ENCODE data around the gene PDZD2.
"Not testable (repeated sequence)": the region's sequence is repeated elsewhere in the genome, so short reads cannot be mapped to it uniquely, and the experiment has no call there.

Gene PDZD2

DNA sequence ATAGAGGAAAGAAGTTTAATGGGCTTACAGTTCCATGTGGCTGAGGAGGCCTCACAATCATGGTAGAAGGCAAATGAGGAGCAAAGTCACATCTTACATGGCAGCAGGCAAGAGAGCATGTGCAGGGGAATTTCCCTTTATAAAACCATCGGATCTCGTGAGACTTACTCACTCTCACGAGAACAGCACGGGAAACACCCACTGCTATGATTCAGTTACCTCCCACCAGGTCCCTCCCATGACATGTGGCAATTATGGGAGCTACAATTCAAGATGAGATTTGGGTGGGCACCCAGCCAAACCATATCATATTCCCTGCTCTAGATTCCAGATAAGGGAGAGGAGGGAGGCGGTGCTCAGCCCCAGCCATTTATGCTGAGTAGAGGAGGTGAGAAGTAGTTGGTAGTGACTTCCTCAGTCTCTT, 336.3 kb downstream of the PDZD2 start:
- DNase-seq (ENCODE audit: low read depth in 2 of 2) = not testable (repeated sequence)

GRCh38 chr5:31976169-31976568, 337.2 kb downstream of the PDZD2 start:
- no peak for DNase-seq (ENCODE audit: low read depth in 2 of 2)

DNA sequence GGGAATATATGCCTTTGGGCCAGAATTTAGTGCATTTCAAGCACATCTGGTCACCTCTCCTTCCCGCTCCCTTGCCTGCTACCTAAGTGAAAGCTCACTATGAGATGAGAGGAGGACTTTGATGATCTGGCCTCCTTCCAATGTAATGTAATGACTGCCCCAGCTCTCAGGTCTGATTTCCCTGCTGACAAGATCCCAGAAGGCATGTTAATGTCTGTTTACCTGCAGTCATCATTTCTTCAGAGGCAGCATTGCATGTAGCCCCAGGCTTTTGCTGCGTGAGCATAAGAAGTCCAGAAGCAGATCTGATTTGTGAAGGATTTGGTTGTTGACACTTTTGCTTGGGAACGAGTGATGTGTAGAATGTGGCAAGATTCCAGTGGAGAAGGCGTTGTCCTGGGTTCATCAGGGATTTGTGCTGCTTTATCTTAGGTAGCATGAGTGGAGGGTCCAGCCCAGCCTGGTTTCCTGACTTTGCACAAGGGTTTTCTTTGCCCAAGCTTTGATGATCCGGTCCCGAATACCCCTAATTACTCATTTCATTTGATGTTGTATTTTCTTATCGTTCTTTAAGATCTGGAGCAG, 342.5 kb downstream of the PDZD2 start:
- no peak for DNase-seq (ENCODE audit: low read depth in 2 of 2)

DNA sequence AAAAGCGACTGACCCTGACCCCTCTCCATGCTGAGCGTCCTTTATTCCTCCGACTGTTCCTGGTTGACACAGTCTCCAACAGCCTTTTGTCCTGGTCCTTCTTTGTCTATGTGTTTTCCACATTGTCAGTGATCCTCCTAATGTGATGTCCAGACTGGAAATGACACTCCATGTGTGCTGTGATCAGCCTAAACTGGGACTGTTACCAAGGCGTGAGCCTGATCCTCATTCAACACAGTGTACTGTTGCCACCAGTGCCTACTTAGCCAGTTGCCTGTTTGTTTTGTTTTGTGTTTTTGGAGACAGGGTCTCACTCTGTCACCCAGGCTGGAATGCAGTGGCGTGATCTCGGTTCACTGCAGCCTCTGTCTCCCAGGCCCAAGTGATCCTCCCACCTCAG, 343.1 kb downstream of the PDZD2 start:
- no peak for DNase-seq (ENCODE audit: low read depth in 2 of 2)

DNA sequence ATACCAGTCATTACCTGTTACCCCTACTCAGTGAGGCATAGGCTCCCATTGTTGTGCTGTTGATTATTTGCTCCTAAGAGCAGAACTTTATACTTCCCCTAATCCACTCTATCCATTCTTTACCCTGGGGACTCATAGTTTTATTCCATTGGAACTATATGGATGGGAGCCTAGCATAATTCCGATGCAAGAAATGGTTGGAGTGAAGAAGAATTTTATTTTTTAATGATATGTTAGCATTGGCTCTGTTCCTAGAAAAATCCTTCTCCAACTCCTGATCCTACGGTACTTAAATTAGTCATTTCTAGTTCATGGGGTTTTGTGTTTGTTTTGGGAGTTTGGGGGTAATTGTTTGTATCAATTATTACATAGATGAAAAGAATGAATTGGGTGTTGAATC, 343.7 kb downstream of the PDZD2 start:
- no peak for DNase-seq (ENCODE audit: low read depth in 2 of 2)

GRCh38 chr5:31983851-31984250, 344.9 kb downstream of the PDZD2 start:
- DNase-seq (ENCODE audit: low read depth in 2 of 2) = no peak

DNA sequence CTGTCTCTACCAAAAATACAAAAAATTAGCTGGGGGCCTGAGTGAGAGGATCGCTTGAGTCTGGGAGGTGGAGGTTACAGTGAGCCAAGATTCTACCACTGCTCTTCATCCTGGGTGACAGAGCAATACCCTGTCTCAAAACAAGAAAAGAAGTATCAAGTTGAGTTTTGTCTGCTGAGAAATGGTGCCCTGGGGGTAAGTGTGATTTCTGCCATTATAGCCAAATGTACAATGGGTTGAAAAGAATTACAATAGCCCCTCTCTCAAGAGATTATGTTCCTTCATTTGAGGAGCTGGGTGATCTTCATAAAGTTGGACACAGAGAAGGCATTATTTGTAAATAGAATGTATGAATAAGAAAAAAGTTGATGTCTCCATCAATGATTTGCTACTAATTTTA, 345.8 kb downstream of the PDZD2 start:
- DNase-seq (ENCODE audit: low read depth in 2 of 2) = no peak

DNA sequence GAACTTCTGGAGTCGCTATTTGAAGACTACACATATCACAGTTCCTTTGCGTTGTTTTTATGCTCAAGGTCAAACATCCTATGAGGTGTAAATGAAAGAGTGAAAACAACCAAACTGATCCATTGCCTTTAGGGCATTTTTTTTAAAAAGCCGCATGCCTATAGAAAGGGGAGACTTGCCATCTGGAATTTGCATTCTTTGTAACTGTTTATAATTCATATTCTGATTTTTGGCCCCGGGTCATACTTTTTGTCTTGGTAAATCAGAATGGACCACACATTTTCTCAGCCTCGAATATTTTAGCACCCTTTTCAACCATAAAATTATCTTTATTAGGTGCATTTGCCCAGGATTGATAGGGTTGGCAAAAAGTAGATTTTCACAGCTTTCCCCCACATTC, 347.2 kb downstream of the PDZD2 start:
- no peak for DNase-seq (ENCODE audit: low read depth in 2 of 2)

DNA sequence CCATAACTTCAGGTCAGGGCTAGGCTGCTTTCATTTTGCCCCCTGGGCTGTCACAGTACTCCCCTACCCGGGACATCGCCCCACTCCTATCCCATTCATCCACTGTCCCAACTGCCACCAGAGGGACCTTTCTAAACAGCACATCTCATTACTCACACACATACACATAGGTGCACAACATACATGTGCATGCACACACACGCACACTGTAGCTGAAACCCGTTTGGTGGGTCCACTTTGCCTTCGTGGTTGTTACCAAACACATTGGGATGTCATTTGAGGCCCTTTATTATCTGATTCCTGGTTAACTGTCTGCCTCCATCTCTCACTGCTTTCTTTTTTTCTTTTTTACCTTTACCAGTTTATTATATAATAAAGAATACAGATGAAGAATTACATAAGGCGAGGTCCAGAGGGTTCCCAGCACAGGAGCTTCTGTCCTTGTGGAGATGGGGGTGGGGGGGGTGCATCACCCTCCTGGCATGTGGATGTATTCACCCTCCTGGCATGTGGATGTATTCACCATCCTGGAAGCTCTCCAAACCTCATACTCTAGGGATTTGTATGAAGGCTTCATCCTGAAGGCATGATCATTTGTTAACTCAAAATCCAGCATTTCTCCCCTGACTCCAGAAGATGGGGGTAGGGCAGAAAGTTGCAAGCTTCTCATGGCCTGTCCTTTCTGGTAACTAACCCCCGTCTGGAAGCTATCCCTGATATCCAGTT, 349.2 kb downstream of the PDZD2 start:
- no peak for DNase-seq (ENCODE audit: low read depth in 2 of 2)

DNA sequence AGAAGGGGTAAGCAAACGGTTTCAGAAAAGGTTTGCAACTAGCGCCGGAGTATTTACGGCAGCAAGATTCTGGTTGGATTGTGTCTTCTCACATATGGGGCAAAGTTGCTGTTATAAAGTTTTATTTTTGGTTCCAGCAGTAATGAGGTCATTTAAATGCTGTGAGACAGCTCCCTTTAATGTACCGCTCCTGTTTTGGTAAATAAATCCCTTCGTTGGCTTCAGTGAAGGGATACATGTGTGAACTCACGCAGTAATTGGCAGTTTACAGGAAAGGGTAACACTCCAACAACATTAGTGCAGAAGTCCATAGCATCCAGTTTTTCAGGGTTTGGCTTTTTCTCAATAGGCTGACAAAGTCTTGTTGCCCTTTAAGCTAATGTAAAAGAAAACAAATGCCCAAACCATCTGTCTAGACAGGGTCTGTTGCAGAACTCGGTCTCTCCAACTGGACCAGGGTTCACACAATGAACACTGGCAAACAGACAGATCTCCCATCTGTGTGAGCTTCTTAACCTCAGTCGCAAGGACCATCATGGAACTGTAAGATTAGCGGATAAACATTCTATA, 351.2 kb downstream of the PDZD2 start:
- DNase-seq (ENCODE audit: low read depth in 2 of 2) = no peak

DNA sequence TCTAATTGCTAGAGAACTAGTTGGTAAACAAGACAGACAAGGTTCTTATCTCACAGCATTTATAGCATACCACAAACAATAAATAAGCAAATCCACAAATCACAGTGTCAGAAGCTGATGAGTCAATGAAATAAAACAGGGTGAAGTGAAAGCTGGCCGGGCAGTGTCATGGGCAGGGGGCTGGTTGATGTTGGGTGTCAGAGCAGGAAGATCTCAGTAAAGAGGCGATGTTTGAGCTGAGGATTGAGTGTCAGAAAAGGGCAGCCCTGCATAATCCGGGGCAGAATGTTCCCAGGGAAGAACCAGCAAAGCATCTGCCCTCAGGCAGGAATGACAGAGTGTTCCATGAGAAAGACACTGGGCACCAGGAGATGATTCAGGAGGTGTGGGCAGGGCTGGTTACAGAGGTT, 351.8 kb downstream of the PDZD2 start:
- DNase-seq (ENCODE audit: low read depth in 2 of 2) = no peak

GRCh38 chr5:31992377-31992776, 353.4 kb downstream of the PDZD2 start:
- DNase-seq (ENCODE audit: low read depth in 2 of 2) = no peak

- no peak for DNase-seq (ENCODE audit: low read depth in 2 of 2)
Observed at GRCh38 chr5:31993165-31993961, 354.4 kb downstream of the PDZD2 start.

DNA sequence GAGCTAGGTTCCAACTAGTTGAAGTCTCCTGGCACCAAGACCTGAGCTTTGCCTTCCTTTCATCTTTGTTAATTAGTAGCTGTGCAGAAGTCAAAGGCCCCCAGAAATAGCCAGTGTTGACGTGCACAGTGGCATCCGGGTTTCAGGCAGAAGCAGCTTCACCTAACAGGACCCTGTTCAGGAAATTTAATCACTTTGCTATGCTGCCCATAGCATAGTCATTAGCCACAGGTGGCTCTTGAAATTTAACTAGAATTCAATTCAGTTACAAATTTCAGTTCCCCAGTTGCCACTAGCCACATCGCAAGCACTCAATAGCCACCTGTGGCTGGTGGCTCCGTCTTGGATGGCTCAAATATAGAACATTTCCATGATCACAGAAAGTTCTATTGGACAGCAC, 356.1 kb downstream of the PDZD2 start:
- no peak for DNase-seq (ENCODE audit: low read depth in 2 of 2)

- no peak for DNase-seq (ENCODE audit: low read depth in 2 of 2)
Observed at GRCh38 chr5:31995714-31996113, 356.8 kb downstream of the PDZD2 start.

GRCh38 chr5:31996909-31997308, 358.0 kb downstream of the PDZD2 start:
- DNase-seq (ENCODE audit: low read depth in 2 of 2) = no peak

DNA sequence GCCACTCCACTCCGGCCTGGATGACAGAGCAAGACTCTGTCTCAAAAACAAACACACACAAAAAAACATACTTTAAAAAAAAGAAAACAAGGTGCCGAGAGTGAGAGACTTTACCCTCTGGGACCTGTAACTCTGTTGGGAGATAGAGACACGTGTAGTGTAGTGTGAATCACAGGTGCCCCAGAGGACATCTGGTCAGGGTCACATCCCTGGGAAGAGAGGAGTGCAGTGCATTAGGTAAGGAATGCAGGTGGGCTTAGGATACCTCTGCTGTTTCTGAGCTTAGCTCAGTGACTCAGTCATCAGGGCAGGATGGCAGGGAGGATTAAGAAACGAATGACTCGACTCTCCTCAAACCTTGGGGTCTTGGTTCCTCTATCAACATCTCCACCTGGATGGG, 360.5 kb downstream of the PDZD2 start:
- no peak for DNase-seq (ENCODE audit: low read depth in 2 of 2)

DNA sequence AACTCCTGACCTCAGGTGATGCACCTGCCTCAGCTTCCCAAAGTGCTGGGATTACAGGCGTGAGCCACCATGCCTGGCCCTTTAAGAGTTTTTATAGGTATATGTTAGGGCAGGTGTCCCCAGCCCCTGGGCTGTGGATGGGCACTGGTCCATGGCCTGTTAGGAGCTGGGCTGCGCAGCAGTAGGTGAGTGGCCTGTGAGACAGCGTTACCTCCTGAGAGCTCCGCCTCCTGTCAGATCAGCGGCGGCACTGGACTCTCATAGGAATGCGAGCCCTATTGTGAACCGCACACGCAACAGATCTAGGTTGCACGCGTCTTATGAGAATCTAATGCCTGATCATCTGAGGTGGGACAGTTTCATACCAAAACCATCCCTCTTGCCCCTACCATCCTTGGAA, 361.8 kb downstream of the PDZD2 start:
- DNase-seq (ENCODE audit: low read depth in 2 of 2) = no peak

- DNase-seq (ENCODE audit: low read depth in 2 of 2) = no peak
Observed at GRCh38 chr5:32001284-32001683, 362.4 kb downstream of the PDZD2 start.

- no peak for DNase-seq (ENCODE audit: low read depth in 2 of 2)
Observed at GRCh38 chr5:32001707-32002106, 362.8 kb downstream of the PDZD2 start.

- no peak for DNase-seq (ENCODE audit: low read depth in 2 of 2)
Observed at GRCh38 chr5:32002755-32003154, 363.8 kb downstream of the PDZD2 start.

- DNase-seq (ENCODE audit: low read depth in 2 of 2) = no peak
Observed at GRCh38 chr5:32003981-32004380, 365.1 kb downstream of the PDZD2 start.

- DNase-seq (ENCODE audit: low read depth in 2 of 2) = no peak
Observed at GRCh38 chr5:32004404-32004803, 365.5 kb downstream of the PDZD2 start.

All from stimulated activated CD4-positive, alpha-beta T cell treated with anti-CD3 and anti-CD28 coated beads, Interleukin-1b, Interleukin-23, amount 100 ng/mL, for 1 hour (primary cell).